Measurements from ENCODE around the gene STON2.

STON2 gene

DNA sequence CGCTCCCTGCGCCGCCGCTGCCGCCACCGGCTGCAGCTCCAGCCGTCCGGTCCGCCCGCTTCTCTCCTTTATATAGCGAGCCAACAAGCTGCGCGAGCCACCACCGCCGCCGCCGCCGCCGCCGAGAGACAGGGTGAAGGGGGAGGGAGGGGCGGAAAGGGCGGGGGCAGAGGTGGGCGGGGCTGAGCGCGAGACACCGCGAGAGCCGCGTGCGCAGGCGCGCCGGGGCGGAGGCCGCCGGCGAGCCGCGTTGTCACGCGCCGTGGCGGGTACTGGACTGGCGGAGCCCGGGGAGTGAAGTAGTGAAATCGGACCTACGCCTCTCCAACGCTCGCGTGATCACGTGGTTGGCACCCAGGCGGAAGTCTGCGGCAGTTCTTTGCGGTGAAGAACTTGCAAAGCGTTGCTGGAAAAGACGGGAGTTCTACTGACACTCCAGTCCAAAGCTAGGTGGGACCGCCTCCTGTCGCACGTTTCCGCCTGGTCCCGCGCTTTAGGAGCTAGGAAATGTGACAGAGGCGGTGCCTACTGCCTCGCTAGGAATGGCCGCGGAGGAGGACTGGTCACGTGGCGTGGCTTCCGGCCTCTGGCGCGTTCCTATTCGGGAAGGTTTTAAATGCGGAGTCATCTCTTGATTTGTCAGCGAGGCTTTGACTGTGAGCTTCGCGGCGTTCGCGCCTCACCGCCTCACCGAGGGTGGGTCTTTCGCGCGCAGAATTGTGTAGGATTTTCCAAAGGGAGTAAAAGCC lies 179.1 kb downstream of the STON2 start, which contains the start of gene GTF2A1:
GTF2A1 (minus strand) TSS at position 130 of the 749 bp plus-strand sequence. CDS start 441 bp downstream, outside the sequence.
- no CpG with 5 or more reads among the region's 84 CpGs for WGBS, 2 donors (ENCODE audit: extremely low coverage in 2 of 2, insufficient read length in 2 of 2, insufficient replicate concordance in 1 of 2)
- H3K27ac ChIP-seq (replicated peaks; ENCODE audit: low read length) = peak within 1 kb of the TSS; percentile 100
- DNase-seq (ENCODE audit: low spot score) = peak; percentile 94
- peaks cover 2% of the 10 kb centered on the region for H3K79me1 ChIP-seq (ENCODE audit: low read depth, low read length)
- no peaks in the 10 kb centered on the region for H3K9me3 ChIP-seq (replicated peaks in 1 of 2; ENCODE audit: control insufficient read depth in 2 of 2, insufficient read depth in 1 of 2, low read depth in 1 of 2, low read length in 2 of 2)
- peak within 1 kb of the TSS; percentile 89 for H3K14ac ChIP-seq (ENCODE audit: low read length)
- no peak within 1 kb of the TSS for H2BK120ac ChIP-seq (ENCODE audit: low read depth, low read length)
- H4K8ac ChIP-seq (ENCODE audit: low read depth, low read length) = no peak within 1 kb of the TSS
- no peak within 1 kb of the TSS for H3K4ac ChIP-seq (ENCODE audit: low read length)
- H2AK5ac ChIP-seq (ENCODE audit: low read depth, low read length) = peak within 1 kb of the TSS; percentile 43
- peak within 1 kb of the TSS; percentile 48 for H3K4me2 ChIP-seq (ENCODE audit: insufficient read depth, low read length, poor library complexity, severe bottlenecking)
- H3K27me3 ChIP-seq (ENCODE audit: control insufficient read depth in 3 of 3, insufficient read depth in 3 of 3, low read depth in 1 of 3, low read length in 3 of 3) = no peaks in the 10 kb centered on the region
- H4K91ac ChIP-seq (ENCODE audit: low read depth, low read length, poor library complexity) = no peak within 1 kb of the TSS
- peak within 1 kb of the TSS; percentile 97 for H2BK5ac ChIP-seq (ENCODE audit: low read length)
- H2BK12ac ChIP-seq (ENCODE audit: low read length) = peak within 1 kb of the TSS; percentile 92
- peak within 1 kb of the TSS; percentile 97 for H2AFZ ChIP-seq (ENCODE audit: low read length)
- peak within 1 kb of the TSS; percentile 59 for H2BK15ac ChIP-seq (ENCODE audit: low read length)
- peak within 1 kb of the TSS; percentile 100 for H3K18ac ChIP-seq (ENCODE audit: low read length)
- H3K36me3 ChIP-seq (replicated peaks in 1 of 2; ENCODE audit: control insufficient read depth in 2 of 2, insufficient read depth in 2 of 2, low read length in 2 of 2) = peaks cover 0 to 18% of the 10 kb centered on the region in 2 donors
- peak within 1 kb of the TSS; percentile 90 to 93 for H3K4me3 ChIP-seq (ENCODE audit: low read length in 2 of 2)
- peaks cover 3 to 8% of the 10 kb centered on the region in 2 donors for H3K4me1 ChIP-seq (ENCODE audit: control insufficient read depth in 2 of 2, insufficient read depth in 1 of 2, low read depth in 1 of 2, low read length in 2 of 2)
- H3K23ac ChIP-seq (ENCODE audit: low read depth, low read length, poor library complexity) = peak within 1 kb of the TSS; percentile 100
- H3K9ac ChIP-seq (ENCODE audit: low read depth, low read length, poor library complexity) = peak within 1 kb of the TSS; percentile 96

DNA sequence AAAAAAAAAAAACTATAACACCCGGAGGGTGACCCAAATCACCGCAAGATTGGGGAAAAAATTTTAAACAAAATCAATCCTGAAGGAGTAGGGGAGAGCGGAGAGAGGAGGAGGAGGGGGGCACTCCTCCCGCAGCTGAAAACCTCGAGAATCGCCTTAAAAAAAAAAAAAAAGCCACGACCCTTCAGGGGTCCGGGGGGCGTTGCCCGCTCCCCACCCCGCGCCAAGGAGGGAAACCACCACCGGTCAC lies 179.6 kb downstream of the STON2 start:
- Histone ChIP-seq H3K4me2 (ENCODE audit: insufficient read depth, low read length, poor library complexity, severe bottlenecking) (peak overlapping the region; percentile 23), H2BK12ac (ENCODE audit: low read length) (no peak overlapping the region)
- no CpG with 5 or more reads among the region's 13 CpGs for WGBS, 2 donors (ENCODE audit: extremely low coverage in 2 of 2, insufficient read length in 2 of 2, insufficient replicate concordance in 1 of 2)

DNA sequence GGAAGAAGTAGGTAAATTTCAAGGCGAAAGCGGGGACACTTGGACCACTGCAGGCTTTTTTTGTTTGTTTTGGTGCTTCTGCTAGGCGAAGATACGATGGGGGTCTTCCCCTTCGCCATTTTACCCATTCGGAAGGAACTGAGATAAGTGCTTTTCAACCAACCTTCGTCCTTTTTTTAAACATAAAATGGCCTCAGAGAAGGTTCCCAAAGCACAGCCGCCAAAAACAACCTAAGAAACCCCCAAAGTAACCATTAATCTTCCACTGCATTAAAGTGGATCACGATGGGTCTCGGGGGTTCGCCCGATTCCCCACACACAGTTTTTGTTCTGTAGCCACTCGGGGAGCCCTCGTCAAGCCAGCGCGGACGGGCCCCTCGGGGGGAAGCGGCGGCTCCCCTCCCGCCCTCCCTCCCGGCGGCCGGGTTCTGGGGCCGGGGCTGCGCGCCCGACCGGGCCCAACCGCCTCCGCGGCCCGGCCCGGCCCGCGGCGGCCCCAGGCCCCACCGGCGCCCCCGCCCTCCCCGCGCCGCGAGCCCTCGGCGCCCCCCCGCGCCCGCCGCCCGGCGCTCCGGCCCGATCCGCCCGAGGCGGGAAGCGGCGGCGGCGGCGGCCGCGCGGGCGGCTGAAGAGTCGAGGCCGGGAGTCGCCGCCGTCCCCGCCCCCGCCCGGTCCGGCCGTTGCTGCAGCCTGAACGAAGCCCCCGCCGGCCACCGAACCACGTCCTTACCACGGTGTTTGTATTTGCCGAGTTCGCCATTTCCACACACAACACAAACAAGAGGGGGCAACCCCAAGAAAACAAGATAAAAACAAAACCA lies 180.2 kb downstream of the STON2 start:
- Histone ChIP-seq H4K91ac (ENCODE audit: low read depth, low read length, poor library complexity) (no peak overlapping the region), H2BK5ac (ENCODE audit: low read length) (peak overlapping the region; percentile 97), H2BK12ac (ENCODE audit: low read length) (no peak overlapping the region), H2AFZ (ENCODE audit: low read length) (peak overlapping the region; percentile 36), H4K8ac (ENCODE audit: low read depth, low read length) (no peak overlapping the region), H3K4ac (ENCODE audit: low read length) (no peak overlapping the region), H2BK15ac (ENCODE audit: low read length) (no peak overlapping the region), H2AK5ac (ENCODE audit: low read depth, low read length) (no peak overlapping the region), H3K27ac (replicated peaks; ENCODE audit: low read length) (peak overlapping the region; percentile 95), H2BK120ac (ENCODE audit: low read depth, low read length) (no peak overlapping the region), H3K36me3 (replicated peaks in 1 of 2; ENCODE audit: control insufficient read depth in 2 of 2, insufficient read depth in 2 of 2, low read length in 2 of 2) (peaks cover 0 to 28% of the 10 kb centered on the region in 2 donors), H3K27me3 (ENCODE audit: control insufficient read depth in 3 of 3, insufficient read depth in 3 of 3, low read depth in 1 of 3, low read length in 3 of 3) (no peaks in the 10 kb centered on the region), H3K9me3 (replicated peaks in 1 of 2; ENCODE audit: control insufficient read depth in 2 of 2, insufficient read depth in 1 of 2, low read depth in 1 of 2, low read length in 2 of 2) (no peaks in the 10 kb centered on the region), H3K23ac (ENCODE audit: low read depth, low read length, poor library complexity) (no peak overlapping the region), H3K9ac (ENCODE audit: low read depth, low read length, poor library complexity) (peak overlapping the region; percentile 84), H3K4me3 (ENCODE audit: low read length in 2 of 2) (peak overlapping the region; percentile 90 to 93), H3K79me1 (ENCODE audit: low read depth, low read length) (peaks cover 2% of the 10 kb centered on the region), H3K4me1 (ENCODE audit: control insufficient read depth in 2 of 2, insufficient read depth in 1 of 2, low read depth in 1 of 2, low read length in 2 of 2) (peaks cover 3 to 8% of the 10 kb centered on the region in 2 donors), H3K18ac (ENCODE audit: low read length) (peak overlapping the region; percentile 83), H3K4me2 (ENCODE audit: insufficient read depth, low read length, poor library complexity, severe bottlenecking) (peak overlapping the region; percentile 33), H3K14ac (ENCODE audit: low read length) (peak overlapping the region; percentile 89)
- no peak for DNase-seq (ENCODE audit: low spot score)
- no CpG with 5 or more reads among the region's 84 CpGs for WGBS, 2 donors (ENCODE audit: extremely low coverage in 2 of 2, insufficient read length in 2 of 2, insufficient replicate concordance in 1 of 2)

More for the DNA sequence above, 179.6 kb downstream of the STON2 start:
- Histone ChIP-seq H2BK5ac (ENCODE audit: low read length) (peak overlapping the region; percentile 97), H3K4me3 (ENCODE audit: low read length in 2 of 2) (peak overlapping the region; percentile 90 to 93), H3K27ac (replicated peaks; ENCODE audit: low read length) (peak overlapping the region; percentile 95), H4K8ac (ENCODE audit: low read depth, low read length) (no peak overlapping the region), H3K18ac (ENCODE audit: low read length) (peak overlapping the region; percentile 89), H3K27me3 (ENCODE audit: control insufficient read depth in 3 of 3, insufficient read depth in 3 of 3, low read depth in 1 of 3, low read length in 3 of 3) (no peaks in the 10 kb centered on the region), H3K79me1 (ENCODE audit: low read depth, low read length) (peaks cover 2% of the 10 kb centered on the region), H2BK15ac (ENCODE audit: low read length) (no peak overlapping the region), H2AK5ac (ENCODE audit: low read depth, low read length) (peak overlapping the region; percentile 43), H3K14ac (ENCODE audit: low read length) (no peak overlapping the region), H3K36me3 (replicated peaks in 1 of 2; ENCODE audit: control insufficient read depth in 2 of 2, insufficient read depth in 2 of 2, low read length in 2 of 2) (peaks cover 0 to 23% of the 10 kb centered on the region in 2 donors), H2BK120ac (ENCODE audit: low read depth, low read length) (no peak overlapping the region), H3K4me1 (ENCODE audit: control insufficient read depth in 2 of 2, insufficient read depth in 1 of 2, low read depth in 1 of 2, low read length in 2 of 2) (peaks cover 3 to 8% of the 10 kb centered on the region in 2 donors), H3K23ac (ENCODE audit: low read depth, low read length, poor library complexity) (peak overlapping the region; percentile 100), H2AFZ (ENCODE audit: low read length) (no peak overlapping the region), H3K9me3 (replicated peaks in 1 of 2; ENCODE audit: control insufficient read depth in 2 of 2, insufficient read depth in 1 of 2, low read depth in 1 of 2, low read length in 2 of 2) (no peaks in the 10 kb centered on the region), H3K4ac (ENCODE audit: low read length) (no peak overlapping the region), H4K91ac (ENCODE audit: low read depth, low read length, poor library complexity) (no peak overlapping the region), H3K9ac (ENCODE audit: low read depth, low read length, poor library complexity) (no peak overlapping the region)
- DNase-seq (ENCODE audit: low spot score) = no peak
